Sciatic nerve (tissue), 2 donors: ENCODE data around the gene IMP3. TPM values are rescaled to one million over a fixed set of nuclear protein-coding genes. Genes with fewer than 3 reads are reported as not detected.

ENCODE experiments used
- ATAC-seq: fragments of 200-7000 bp; cut with Tn5 transposase; one replicate; pipeline ENCODE4 v1.9.1; 2020; ENCODE audit warnings: mild to moderate bottlenecking, moderate library complexity
- DNase-seq: peaks from one replicate; pipeline ENCODE4 v3.0.0-alpha.2; 2020; ENCODE audit warnings: low spot score
- intact Hi-C: fragments of 100-400 bp; cut with DNase I; formaldehyde crosslinking; loops from one replicate; pipeline ENCODE4 v1.14.2; 2022
- total RNA-seq: library from RNA; stranded (reverse); fragmentation: NEBNext Ultra II Directional; extraction: Animal tissue kit (Norgen Biotek cat#: 25700); gene quantifications from one replicate; pipeline ENCODE4 v1.2.1, GENCODE V29; 2021
- donor health status: DM: no; HTN: no; CAD: no.
- donor health status: DM: no; HTN: no; CAD: no.

IMP3 gene
- total RNA-seq, 1 donor from 2014 or later, result 47.2 TPM

GRCh38 chr15:75654201-75654907, 14.3 kb upstream of the IMP3 start:
- DNase-seq, result peak; percentile 48
- ATAC-seq, result no peak
- intact Hi-C loops, result no loop called here

GRCh38 chr15:75653347-75653913, 13.4 kb upstream of the IMP3 start:
- ATAC-seq, result peak; percentile 2
- intact Hi-C loops, result no loop called here
- peak; percentile 57 for DNase-seq

DNA sequence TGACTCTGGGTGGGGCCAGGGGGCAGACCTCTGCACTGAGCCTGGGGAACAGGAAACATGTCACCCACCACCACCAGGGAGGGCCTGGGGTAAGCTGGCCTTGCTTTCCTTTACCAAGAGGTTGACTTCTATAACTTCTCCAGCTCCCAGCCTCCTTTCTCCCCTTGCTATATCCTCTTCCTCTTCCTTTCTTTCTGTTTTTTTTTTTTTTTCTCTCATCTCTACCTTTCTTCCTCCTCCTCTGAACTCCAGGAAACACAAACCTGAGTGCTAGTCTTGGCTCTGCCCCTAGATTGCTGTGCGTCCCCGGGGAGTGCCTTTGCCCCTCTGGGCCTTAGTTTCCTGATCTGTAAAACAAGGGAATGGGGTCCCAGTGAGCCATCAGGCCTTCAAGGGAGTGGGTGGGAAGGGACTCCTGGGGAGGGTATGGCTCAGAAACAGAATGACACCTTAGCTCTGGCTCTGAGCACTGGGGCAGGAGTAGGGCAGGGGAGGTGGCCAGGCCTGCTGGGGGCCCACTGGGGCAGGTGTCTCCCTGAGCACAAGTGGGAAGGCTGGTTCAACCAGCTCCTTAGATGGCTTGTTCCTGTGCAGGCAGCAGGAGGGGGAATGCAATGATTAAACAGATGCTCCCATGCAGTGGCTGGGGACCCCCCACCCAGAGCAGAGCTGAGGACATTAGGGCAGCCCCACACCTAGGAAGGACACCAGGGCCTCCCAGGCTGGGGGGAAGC, 12.0 kb upstream of the IMP3 start:
- DNase-seq (no peak), ATAC-seq (no peak)
- intact Hi-C loops, result loop anchor here (1.0 kb wide), 1 partner anchor 15 kb away; no protein-coding TSS in a partner anchor

GRCh38 chr15:75650908-75651809, 11.1 kb upstream of the IMP3 start:
- intact Hi-C loops, result no loop called here
- DNase-seq, result no peak
- ATAC-seq, result no peak

DNA sequence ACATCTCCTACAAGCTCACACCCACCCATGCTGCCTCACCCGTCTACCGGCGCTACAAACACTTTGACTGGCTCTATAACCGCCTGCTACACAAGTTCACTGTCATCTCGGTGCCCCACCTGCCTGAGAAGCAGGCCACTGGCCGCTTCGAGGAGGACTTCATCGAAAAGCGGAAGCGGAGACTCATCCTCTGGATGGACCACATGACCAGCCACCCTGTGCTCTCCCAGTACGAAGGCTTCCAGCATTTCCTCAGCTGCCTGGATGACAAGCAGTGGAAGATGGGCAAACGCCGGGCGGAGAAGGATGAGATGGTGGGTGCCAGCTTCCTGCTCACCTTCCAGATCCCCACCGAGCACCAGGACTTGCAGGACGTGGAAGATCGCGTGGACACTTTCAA, 9.8 kb upstream of the IMP3 start:
- no peak for DNase-seq
- intact Hi-C loops, result no loop called here

DNA sequence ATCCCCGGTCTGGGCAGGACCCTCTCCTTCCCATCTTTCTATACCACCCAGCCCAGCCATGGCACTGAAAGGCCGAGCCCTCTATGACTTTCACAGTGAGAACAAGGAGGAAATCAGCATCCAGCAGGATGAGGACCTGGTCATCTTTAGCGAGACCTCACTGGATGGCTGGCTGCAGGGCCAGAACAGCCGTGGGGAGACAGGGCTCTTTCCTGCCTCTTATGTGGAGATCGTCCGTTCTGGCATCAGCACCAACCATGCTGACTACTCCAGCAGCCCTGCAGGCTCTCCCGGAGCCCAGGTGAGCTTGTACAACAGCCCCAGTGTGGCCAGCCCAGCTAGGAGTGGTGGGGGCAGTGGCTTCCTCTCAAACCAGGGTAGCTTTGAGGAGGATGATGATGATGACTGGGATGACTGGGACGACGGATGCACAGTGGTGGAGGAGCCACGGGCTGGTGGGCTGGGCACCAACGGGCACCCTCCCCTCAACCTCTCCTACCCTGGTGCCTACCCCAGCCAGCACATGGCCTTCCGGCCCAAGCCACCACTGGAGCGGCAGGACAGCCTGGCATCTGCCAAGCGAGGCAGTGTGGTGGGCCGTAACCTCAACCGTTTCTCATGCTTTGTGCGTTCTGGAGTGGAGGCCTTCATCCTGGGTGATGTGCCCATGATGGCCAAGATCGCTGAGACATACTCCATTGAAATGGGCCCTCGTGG, 9.2 kb upstream of the IMP3 start:
- ATAC-seq, result no peak
- no peak for DNase-seq
- intact Hi-C loops, result no loop called here

More for the DNA sequence above, 9.8 kb upstream of the IMP3 start:
- no peak for ATAC-seq

DNA sequence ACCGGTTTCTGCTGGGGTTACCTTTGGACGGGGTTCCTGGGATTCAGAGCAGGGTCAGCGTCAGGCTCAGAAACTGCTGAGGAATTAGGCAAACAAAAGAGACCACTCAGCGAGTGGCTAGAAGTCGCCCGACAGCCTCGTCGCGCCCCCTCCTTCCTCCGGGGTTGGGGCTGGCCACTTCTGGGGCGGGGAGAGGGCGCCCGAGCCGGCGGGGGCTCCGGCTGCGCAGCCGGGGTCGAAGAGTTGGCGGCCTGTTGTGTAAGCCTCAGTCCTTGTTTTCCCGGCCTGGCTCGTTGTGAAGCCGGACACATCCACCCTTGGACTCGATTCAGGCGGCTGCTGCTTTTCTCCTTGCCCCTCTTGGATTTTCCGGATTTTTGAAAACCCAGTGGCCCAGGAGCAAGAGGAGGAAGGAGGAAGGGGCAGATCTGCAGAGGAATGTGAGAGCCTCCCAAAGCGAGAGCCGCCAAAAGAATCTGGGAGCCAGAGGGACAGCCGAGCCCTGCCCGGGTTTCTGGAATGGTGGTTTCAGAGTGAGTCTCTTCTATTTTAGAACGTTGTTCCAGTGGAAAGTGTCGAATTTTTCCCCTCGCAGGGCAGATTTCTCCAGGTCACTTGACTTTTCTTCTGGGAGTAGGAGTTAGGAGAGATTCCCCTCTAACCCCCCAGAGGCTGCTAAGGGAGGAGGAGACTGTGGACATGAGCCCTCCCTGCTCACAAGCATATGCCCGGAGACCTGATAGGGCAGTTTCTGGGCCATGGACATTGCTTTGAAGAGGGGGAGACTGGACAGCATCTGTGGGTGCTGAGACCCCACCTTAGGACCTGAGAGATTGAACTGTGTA, 8.4 kb upstream of the IMP3 start:
- ATAC-seq (peak; percentile 64), DNase-seq (peak; percentile 81)
- intact Hi-C loops, result no loop called here

- intact Hi-C loops, result no loop called here
- ATAC-seq, result peak; percentile 86
- peak; percentile 89 for DNase-seq
These were observed 7.5 kb upstream of the IMP3 start, which contains the start of gene SNX33 for GRCh38 chr15:75647370-75648155. Gene SNX33, plus strand, starts transcription at chr15:75647912. Its CDS starts 1,191 bp downstream, at chr15:75649103.

DNA sequence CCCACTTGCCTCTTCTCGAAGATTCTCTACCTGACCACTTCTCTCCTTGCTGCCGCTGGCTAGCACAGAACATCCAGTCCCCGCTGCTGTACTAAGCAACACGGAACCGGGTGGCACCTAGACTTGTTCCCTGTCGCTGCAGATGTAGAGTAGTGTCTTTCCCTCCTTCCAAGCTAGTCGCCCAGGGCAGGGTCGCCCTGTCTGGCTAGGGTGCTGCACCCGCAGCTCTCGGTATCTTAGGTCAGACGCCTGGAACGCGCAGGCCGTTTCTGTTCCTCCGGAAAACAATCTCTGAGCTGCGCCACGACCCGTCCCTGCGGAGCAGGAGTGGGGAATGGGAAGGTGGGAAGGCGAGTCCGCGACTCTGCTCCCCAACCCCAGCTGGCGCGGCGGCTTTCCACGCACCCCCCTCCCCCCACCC, 6.9 kb upstream of the IMP3 start:
- intact Hi-C loops, result no loop called here

DNA sequence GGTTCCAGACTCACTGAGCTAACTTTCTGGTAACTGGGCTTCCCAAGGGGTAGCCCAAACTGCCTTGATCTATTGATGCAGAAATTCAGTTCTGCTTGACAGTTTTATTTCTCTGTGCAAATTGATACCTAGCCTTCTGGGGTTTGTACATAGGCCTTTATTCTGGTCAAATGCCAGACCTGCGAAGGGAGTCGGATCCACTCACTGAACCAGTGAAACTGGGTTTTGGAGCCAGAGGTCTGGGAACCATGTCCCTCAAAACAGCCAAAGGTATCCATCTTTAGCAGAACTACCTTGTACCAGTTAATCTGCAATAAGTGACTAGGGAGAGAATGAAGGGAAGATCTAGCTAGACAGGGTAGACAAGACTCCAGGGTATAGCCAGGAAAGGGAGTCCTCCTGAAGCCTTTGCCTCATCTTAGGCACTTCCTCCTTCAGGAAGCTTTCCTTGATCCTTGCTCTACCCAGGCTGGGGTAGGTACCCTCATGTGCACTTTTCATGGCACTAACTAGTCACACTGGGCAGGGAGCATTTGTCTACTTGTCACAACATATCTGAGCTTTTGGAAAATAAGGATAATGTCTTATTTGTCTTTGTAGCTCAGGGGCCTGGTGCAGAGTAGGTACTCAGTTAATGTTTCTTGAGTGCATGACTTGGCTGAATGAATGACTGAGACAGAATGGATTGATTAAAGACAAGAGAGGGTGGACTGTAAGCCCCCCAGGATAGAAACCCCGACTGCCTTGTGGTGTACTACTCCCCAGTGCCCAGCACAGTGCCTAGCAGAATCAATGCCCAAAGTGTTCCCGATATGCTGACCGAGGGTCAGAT, 6.3 kb upstream of the IMP3 start:
- DNase-seq, result no peak
- intact Hi-C loops, result no loop called here
- no peak for ATAC-seq

More for the DNA sequence above, 6.9 kb upstream of the IMP3 start:
- ATAC-seq, result peak; percentile 38
- no peak for DNase-seq

DNA sequence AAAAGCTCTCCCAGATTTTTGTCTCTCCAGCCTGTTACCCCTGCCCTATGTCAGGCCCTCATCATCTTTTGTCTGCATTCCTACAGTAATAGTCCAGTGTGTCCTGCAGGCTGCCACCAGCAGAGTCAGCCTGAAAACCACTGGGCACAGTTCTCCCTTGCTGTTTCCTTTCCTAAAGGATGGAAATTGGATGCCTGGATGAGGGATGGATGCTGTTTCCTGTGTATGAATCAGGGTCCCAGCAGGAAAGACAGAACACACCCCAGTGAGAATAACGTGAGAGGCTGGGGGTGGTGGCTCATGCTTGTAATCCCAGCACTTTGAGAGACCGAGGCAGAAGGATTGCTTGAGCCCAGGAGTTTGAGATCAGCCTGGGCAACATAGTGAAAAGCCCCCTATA, 4.4 kb upstream of the IMP3 start:
- ATAC-seq, result no peak
- intact Hi-C loops, result no loop called here
- no peak for DNase-seq

DNA sequence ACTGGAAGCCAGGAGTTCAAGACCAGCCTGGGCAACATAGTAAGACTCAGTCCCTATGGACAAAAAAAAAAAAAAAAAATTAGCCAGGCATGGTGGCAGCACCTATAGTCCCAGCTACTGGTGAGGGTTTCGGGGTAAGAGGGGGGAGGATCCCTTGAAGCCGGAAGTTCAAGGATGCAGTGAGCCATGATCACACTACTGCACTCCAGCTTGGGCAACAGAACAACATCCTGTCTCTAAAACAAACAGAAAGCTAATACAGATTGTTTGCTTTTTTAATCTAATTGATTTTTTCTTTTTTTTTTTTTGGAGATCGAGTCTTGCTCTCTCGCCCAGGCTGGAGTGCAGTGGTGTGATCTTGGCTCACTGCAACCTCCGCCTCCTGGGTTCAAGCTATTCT, 1.6 kb upstream of the IMP3 start:
- DNase-seq (no peak), ATAC-seq (no peak)
- intact Hi-C loops, result no loop called here

DNA sequence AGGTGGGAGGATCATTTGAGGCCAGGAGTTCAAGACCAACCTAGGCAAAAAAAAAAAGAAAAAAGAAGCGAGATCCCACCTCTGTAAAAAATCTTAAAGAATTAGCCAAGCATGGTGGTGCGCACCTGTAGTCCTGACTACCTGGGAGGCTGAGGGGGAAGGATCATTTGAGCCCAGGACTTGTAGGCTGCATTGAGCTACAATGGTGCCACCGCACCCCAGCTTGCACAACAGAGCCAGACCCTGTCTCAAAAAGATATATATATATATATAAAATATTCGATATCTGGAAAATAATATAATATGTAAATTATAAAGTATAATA, 1.1 kb upstream of the IMP3 start:
- DNase-seq (no peak), ATAC-seq (no peak)
- intact Hi-C loops, result no loop called here

- intact Hi-C loops, result no loop called here
- ATAC-seq (peak; percentile 49), DNase-seq (no peak)
These were observed 607 bp upstream of the IMP3 start for GRCh38 chr15:75640483-75641178.

DNA sequence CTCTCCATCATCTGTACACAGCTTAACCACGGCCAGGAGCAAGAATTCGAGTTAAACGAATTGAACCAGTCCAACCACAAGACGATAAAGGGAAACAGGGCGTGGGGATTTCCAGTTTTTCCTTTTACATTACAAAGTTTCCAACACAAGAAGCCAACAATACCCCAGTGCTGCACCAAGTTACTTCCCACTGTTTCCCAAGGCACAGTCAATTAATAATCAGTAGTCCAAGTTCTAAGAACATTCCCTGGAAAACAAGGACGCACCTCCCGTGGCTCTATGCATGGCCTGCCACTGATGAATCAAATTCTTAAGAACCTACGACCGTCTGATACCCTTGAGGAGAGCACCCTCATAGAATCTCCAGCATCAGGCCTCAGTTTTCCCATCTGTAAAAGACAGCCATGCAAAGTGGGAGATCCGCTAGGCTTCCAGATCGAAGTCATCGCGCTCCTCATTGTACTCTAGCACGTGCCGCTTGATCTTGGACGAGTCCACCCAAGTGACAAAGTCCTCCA, 774 bp downstream of the IMP3 start:
- DNase-seq (no peak), ATAC-seq (no peak)
- intact Hi-C loops, result no loop called here
